Measurements from ENCODE around the gene UGT1A10.

UGT1A10 gene

DNA sequence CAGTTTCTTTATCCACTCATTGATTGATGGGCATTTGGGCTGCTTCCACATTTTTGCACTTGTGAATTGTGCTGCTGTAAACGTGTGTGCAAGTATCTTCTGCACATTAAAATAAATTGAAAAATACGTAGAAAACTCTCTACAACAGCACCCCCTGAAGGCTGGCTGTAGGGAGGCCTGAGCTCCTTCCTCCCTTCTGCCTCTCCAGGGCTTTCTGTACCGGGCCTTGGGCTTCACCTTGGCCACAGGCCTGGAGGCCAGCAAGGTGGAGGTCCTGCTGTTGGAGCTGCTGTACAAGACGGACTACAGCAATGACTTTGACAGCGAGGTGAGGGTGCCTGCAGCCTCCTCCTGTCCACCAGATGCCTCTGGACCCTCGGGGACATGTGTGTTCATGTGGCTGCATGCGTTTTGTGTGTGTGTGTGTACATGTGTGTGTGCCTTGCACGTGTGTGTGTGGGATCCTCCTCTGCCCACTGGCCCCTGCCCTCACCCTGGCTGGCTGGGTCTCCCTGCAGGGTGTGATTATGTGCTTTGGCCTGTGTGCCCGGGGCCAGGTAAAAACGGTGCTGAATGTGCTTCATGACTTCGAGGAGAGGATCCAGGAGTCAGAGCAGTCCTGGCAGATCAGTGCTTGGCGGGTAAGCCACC lies 171.1 kb downstream of the UGT1A10 start:
- H3K4me3 ChIP-seq (replicated peaks; ENCODE audit: insufficient read depth, low read length): no peak overlapping the region
- TF ChIP-seq, protein P1, sequence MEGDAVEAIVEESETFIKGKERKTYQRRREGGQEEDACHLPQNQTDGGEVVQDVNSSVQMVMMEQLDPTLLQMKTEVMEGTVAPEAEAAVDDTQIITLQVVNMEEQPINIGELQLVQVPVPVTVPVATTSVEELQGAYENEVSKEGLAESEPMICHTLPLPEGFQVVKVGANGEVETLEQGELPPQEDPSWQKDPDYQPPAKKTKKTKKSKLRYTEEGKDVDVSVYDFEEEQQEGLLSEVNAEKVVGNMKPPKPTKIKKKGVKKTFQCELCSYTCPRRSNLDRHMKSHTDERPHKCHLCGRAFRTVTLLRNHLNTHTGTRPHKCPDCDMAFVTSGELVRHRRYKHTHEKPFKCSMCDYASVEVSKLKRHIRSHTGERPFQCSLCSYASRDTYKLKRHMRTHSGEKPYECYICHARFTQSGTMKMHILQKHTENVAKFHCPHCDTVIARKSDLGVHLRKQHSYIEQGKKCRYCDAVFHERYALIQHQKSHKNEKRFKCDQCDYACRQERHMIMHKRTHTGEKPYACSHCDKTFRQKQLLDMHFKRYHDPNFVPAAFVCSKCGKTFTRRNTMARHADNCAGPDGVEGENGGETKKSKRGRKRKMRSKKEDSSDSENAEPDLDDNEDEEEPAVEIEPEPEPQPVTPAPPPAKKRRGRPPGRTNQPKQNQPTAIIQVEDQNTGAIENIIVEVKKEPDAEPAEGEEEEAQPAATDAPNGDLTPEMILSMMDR (IDR thresholded peaks at IDR 0.05; ENCODE audit: insufficient read depth, low read length): no peak
- no peak for TF ChIP-seq GABPA (IDR thresholded peaks at IDR 0.05; ENCODE audit: low read depth)
- TF ChIP-seq, protein P2, sequence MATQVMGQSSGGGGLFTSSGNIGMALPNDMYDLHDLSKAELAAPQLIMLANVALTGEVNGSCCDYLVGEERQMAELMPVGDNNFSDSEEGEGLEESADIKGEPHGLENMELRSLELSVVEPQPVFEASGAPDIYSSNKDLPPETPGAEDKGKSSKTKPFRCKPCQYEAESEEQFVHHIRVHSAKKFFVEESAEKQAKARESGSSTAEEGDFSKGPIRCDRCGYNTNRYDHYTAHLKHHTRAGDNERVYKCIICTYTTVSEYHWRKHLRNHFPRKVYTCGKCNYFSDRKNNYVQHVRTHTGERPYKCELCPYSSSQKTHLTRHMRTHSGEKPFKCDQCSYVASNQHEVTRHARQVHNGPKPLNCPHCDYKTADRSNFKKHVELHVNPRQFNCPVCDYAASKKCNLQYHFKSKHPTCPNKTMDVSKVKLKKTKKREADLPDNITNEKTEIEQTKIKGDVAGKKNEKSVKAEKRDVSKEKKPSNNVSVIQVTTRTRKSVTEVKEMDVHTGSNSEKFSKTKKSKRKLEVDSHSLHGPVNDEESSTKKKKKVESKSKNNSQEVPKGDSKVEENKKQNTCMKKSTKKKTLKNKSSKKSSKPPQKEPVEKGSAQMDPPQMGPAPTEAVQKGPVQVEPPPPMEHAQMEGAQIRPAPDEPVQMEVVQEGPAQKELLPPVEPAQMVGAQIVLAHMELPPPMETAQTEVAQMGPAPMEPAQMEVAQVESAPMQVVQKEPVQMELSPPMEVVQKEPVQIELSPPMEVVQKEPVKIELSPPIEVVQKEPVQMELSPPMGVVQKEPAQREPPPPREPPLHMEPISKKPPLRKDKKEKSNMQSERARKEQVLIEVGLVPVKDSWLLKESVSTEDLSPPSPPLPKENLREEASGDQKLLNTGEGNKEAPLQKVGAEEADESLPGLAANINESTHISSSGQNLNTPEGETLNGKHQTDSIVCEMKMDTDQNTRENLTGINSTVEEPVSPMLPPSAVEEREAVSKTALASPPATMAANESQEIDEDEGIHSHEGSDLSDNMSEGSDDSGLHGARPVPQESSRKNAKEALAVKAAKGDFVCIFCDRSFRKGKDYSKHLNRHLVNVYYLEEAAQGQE (IDR thresholded peaks at IDR 0.05; ENCODE audit: insufficient replicate concordance, low read depth): no peak
- no peak for TF ChIP-seq SPI1 (IDR thresholded peaks at IDR 0.05; ENCODE audit: borderline replicate concordance, low read depth)
- no peak for TF ChIP-seq POLR2AphosphoS5 (IDR thresholded peaks at IDR 0.05; ENCODE audit: low read depth)
- H3K27me3 ChIP-seq (ENCODE audit: insufficient read depth, poor library complexity, severe bottlenecking): no peaks in the 10 kb centered on the region
- DNase-seq (ENCODE audit: low read depth in 1 of 2, low spot score in 1 of 2): no peak
- H3K27ac ChIP-seq (replicated peaks): no peak overlapping the region

DNA sequence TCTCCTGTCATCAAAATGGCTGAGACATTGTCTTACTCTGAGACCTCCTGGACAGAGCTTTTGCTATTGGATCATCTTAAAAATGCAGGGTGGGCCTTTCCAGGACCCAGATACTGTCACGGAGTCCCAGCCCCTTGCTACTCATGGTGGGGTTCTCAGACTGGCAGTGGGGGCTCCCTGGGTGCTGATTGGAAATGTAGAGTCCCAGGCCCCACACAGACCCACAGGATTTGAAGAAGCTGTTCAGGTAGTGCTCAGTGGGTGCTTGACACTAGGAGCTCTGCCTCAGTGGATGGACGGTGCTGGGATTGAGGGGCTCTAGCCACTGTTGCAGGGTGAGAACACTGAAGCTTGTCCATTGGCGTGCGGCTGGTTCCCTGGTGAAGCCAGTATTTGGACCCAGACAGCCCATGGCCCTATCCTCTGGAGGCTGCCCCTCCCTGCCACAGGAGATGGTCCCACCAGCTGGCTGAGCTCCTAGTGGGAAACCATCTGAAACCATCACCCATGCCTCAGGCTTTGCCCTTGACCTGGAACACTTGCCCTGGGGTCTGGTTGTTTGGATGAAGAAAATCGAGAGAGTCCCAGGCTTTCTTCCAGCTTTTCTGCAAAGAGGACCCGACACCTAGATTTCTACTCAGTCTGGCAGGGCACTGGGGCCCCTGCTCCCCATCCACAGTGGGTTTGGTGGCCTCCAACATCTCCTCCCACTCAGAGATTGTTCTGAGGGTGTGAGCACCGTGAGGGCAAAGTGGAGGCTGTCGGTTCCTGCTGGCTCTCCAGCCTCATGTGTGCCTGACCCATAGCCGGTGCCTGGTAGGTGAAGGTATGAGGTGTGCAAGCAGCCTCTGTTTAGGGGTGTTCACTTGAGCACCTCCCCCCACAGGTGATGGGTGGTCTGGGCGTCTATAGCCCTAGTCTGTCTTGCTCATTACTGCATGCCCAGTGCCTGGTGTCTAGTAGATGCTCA lies 172.0 kb downstream of the UGT1A10 start:
- DNase-seq (ENCODE audit: low read depth in 1 of 2, low spot score in 1 of 2): no peak
- Histone ChIP-seq H3K4me3 (replicated peaks; ENCODE audit: insufficient read depth, low read length) (no peak overlapping the region), H3K27ac (replicated peaks) (no peak overlapping the region), H3K27me3 (ENCODE audit: insufficient read depth, poor library complexity, severe bottlenecking) (no peaks in the 10 kb centered on the region)
- TF ChIP-seq, protein P2 (IDR thresholded peaks at IDR 0.05; ENCODE audit: insufficient replicate concordance, low read depth): no peak
- TF ChIP-seq GABPA (IDR thresholded peaks at IDR 0.05; ENCODE audit: low read depth) (no peak), POLR2AphosphoS5 (IDR thresholded peaks at IDR 0.05; ENCODE audit: low read depth) (no peak), SPI1 (IDR thresholded peaks at IDR 0.05; ENCODE audit: borderline replicate concordance, low read depth) (no peak)
- TF ChIP-seq, protein P1 (IDR thresholded peaks at IDR 0.05; ENCODE audit: insufficient read depth, low read length): no peak

DNA sequence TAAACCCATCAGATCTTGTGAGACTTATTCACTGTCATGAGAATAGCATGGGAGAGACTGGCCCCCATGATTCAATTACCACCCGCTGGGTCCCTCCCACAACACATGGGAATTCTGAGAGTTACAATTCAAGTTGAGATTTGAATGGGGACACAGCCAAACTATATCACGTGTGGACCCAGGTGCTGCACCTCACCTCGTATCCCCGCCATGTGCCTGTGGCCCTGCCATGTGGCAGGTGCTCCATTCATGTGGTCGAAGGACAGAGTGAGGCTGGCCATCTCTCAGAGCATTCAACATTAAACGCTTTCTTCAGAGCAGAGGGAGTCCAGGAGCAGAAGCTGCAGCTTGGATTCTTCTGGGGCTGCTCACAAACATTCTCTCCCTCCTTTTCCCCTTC lies 174.1 kb downstream of the UGT1A10 start:
- Histone ChIP-seq H3K4me3 (replicated peaks; ENCODE audit: insufficient read depth, low read length) (no peak overlapping the region), H3K27me3 (ENCODE audit: insufficient read depth, poor library complexity, severe bottlenecking) (no peaks in the 10 kb centered on the region), H3K27ac (replicated peaks) (no peak overlapping the region)
- TF ChIP-seq, protein P2 (IDR thresholded peaks at IDR 0.05; ENCODE audit: insufficient replicate concordance, low read depth): no peak
- TF ChIP-seq, protein P1 (IDR thresholded peaks at IDR 0.05; ENCODE audit: insufficient read depth, low read length): no peak
- TF ChIP-seq POLR2AphosphoS5 (IDR thresholded peaks at IDR 0.05; ENCODE audit: low read depth) (no peak), SPI1 (IDR thresholded peaks at IDR 0.05; ENCODE audit: borderline replicate concordance, low read depth) (no peak), GABPA (IDR thresholded peaks at IDR 0.05; ENCODE audit: low read depth) (no peak)
- no peak for DNase-seq (ENCODE audit: low read depth in 1 of 2, low spot score in 1 of 2)

All from HL-60 (cell line).